Muscle layer of colon (tissue), 2 donors: Measurements from ENCODE around the gene EFCC1.

ENCODE experiments used
- H3K27ac ChIP-seq: one replicate; pipeline ENCODE4 v1.7.0; 2013; ENCODE audit warnings: low read depth, mild to moderate bottlenecking, low read length, moderate library complexity
- H3K27me3 ChIP-seq, 2 donors: one replicate each; pipeline ENCODE4 v1.7.0; 2013; ENCODE audit warnings: low read length in 2 of 2, mild to moderate bottlenecking in 2 of 2; ENCODE audit not compliant: insufficient read depth in 2 of 2, control insufficient read depth in 1 of 2
- H3K36me3 ChIP-seq: one replicate; pipeline ENCODE4 v1.7.0; 2013; ENCODE audit warnings: mild to moderate bottlenecking, low read length; ENCODE audit not compliant: insufficient read depth
- H3K4me1 ChIP-seq: one replicate; pipeline ENCODE4 v1.7.0; 2013; ENCODE audit warnings: mild to moderate bottlenecking, low read length; ENCODE audit not compliant: insufficient read depth
- H3K4me3 ChIP-seq, 2 donors: one replicate each; pipeline ENCODE4 v1.7.0; 2013; ENCODE audit warnings: low read length in 2 of 2, low read depth in 1 of 2, mild to moderate bottlenecking in 1 of 2, moderate library complexity in 1 of 2
- H3K9ac ChIP-seq: one replicate; pipeline ENCODE4 v1.7.0; 2013; ENCODE audit warnings: low read length
- H3K9me3 ChIP-seq: one replicate; pipeline ENCODE4 v1.7.0; 2013; ENCODE audit warnings: mild to moderate bottlenecking, low read length
- donor health status: abdominal sarcoma.
- donor health status: Adenocarcinoma of cecum.

EFCC1 gene

GRCh38 chr3:129026728-129027543 lies 25.8 kb downstream of the EFCC1 start:
- Histone ChIP-seq H3K4me1 (peaks cover 25% of the 10 kb centered on the region), H3K36me3 (no peaks in the 10 kb centered on the region), H3K27me3 (no peaks in the 10 kb centered on the region), H3K9ac (no peak overlapping the region), H3K27ac (peak overlapping the region; percentile 4), H3K4me3 (peak overlapping the region; percentile 33 to 44), H3K9me3 (no peaks in the 10 kb centered on the region)

- peak overlapping the region; percentile 33 to 44 for H3K4me3 ChIP-seq
- H3K27ac ChIP-seq = no peak overlapping the region
- no peaks in the 10 kb centered on the region for H3K9me3 ChIP-seq
- peaks cover 25% of the 10 kb centered on the region for H3K4me1 ChIP-seq
- H3K36me3 ChIP-seq = no peaks in the 10 kb centered on the region
- no peaks in the 10 kb centered on the region for H3K27me3 ChIP-seq
- H3K9ac ChIP-seq = no peak overlapping the region
Observed at GRCh38 chr3:129027544-129027880, 26.4 kb downstream of the EFCC1 start.

- H3K4me1 ChIP-seq = peaks cover 25% of the 10 kb centered on the region
- no peaks in the 10 kb centered on the region for H3K27me3 ChIP-seq
- H3K9ac ChIP-seq = no peak overlapping the region
- no peak overlapping the region for H3K4me3 ChIP-seq
- H3K9me3 ChIP-seq = no peaks in the 10 kb centered on the region
- H3K27ac ChIP-seq = no peak overlapping the region
- H3K36me3 ChIP-seq = no peaks in the 10 kb centered on the region
Observed at GRCh38 chr3:129028866-129029265, 27.8 kb downstream of the EFCC1 start.

- no peak overlapping the region for H3K4me3 ChIP-seq
- no peak overlapping the region for H3K9ac ChIP-seq
- no peaks in the 10 kb centered on the region for H3K9me3 ChIP-seq
- H3K27me3 ChIP-seq = no peaks in the 10 kb centered on the region
- H3K4me1 ChIP-seq = peaks cover 18% of the 10 kb centered on the region
- H3K36me3 ChIP-seq = no peaks in the 10 kb centered on the region
- H3K27ac ChIP-seq = no peak overlapping the region
Observed at GRCh38 chr3:129030611-129031010, 29.5 kb downstream of the EFCC1 start.

- Histone ChIP-seq H3K4me3 (no peak overlapping the region), H3K36me3 (no peaks in the 10 kb centered on the region), H3K4me1 (peaks cover 18% of the 10 kb centered on the region), H3K9ac (no peak overlapping the region), H3K9me3 (no peaks in the 10 kb centered on the region), H3K27me3 (no peaks in the 10 kb centered on the region), H3K27ac (no peak overlapping the region)
Observed at GRCh38 chr3:129031476-129032215, 30.5 kb downstream of the EFCC1 start.

GRCh38 chr3:129032716-129033115 lies 31.6 kb downstream of the EFCC1 start:
- no peaks in the 10 kb centered on the region for H3K27me3 ChIP-seq
- peaks cover 9% of the 10 kb centered on the region for H3K4me1 ChIP-seq
- no peak overlapping the region for H3K27ac ChIP-seq
- H3K9ac ChIP-seq = no peak overlapping the region
- H3K36me3 ChIP-seq = no peaks in the 10 kb centered on the region
- no peak overlapping the region for H3K4me3 ChIP-seq
- H3K9me3 ChIP-seq = no peaks in the 10 kb centered on the region

GRCh38 chr3:129033151-129033550 lies 32.0 kb downstream of the EFCC1 start:
- Histone ChIP-seq H3K4me1 (peaks cover 9% of the 10 kb centered on the region), H3K9ac (no peak overlapping the region), H3K27me3 (no peaks in the 10 kb centered on the region), H3K4me3 (no peak overlapping the region), H3K27ac (no peak overlapping the region), H3K9me3 (no peaks in the 10 kb centered on the region), H3K36me3 (no peaks in the 10 kb centered on the region)

GRCh38 chr3:129033633-129034321 lies 32.7 kb downstream of the EFCC1 start:
- Histone ChIP-seq H3K27me3 (no peaks in the 10 kb centered on the region), H3K36me3 (no peaks in the 10 kb centered on the region), H3K4me3 (no peak overlapping the region), H3K9me3 (no peaks in the 10 kb centered on the region), H3K4me1 (peaks cover 9% of the 10 kb centered on the region), H3K27ac (peak overlapping the region; percentile 28), H3K9ac (no peak overlapping the region)

- Histone ChIP-seq H3K4me3 (no peak overlapping the region), H3K27ac (no peak overlapping the region), H3K4me1 (peaks cover 9% of the 10 kb centered on the region), H3K27me3 (no peaks in the 10 kb centered on the region), H3K9ac (no peak overlapping the region), H3K36me3 (no peaks in the 10 kb centered on the region), H3K9me3 (no peaks in the 10 kb centered on the region)
Observed at GRCh38 chr3:129034642-129035041, 33.5 kb downstream of the EFCC1 start.

- peaks cover 9% of the 10 kb centered on the region for H3K4me1 ChIP-seq
- no peaks in the 10 kb centered on the region for H3K9me3 ChIP-seq
- no peak overlapping the region for H3K27ac ChIP-seq
- no peaks in the 10 kb centered on the region for H3K36me3 ChIP-seq
- no peaks in the 10 kb centered on the region for H3K27me3 ChIP-seq
- no peak overlapping the region for H3K9ac ChIP-seq
- H3K4me3 ChIP-seq = no peak overlapping the region
Observed at GRCh38 chr3:129035360-129036221, 34.5 kb downstream of the EFCC1 start.
